Measurements from ENCODE around the gene MYL10.

The MYL10 gene

GRCh38 chr7:101622609-101623173, 6.4 kb downstream of the MYL10 start:
- no peaks in the 10 kb centered on the region for H3K9me2 ChIP-seq (replicated peaks; ENCODE audit: control insufficient read depth, low read length)
- peaks cover 33% of the 10 kb centered on the region for H3K27me3 ChIP-seq (ENCODE audit: control insufficient read depth, low read length)
- H3K4me3 ChIP-seq (ENCODE audit: low read length): no peak overlapping the region
- H4K20me1 ChIP-seq (ENCODE audit: control insufficient read depth, insufficient read depth, low read depth, low read length): no peaks in the 10 kb centered on the region
- no peaks in the 10 kb centered on the region for H3F3A ChIP-seq (ENCODE audit: control insufficient read depth, insufficient read depth)
- H3K9me3 ChIP-seq (ENCODE audit: control insufficient read depth, insufficient read depth, low read length): no peaks in the 10 kb centered on the region
- H3K4me1 ChIP-seq (ENCODE audit: control insufficient read depth, low read length): 0 out of 2 replicates have a peak, but pooled peaks cover 5% of the 10 kb centered on the region
- no peak overlapping the region for H3K27ac ChIP-seq (ENCODE audit: low read depth, low read length)
- H3K79me2 ChIP-seq (ENCODE audit: control insufficient read depth, low read length): no peaks in the 10 kb centered on the region
- TF ChIP-seq, protein P1, sequence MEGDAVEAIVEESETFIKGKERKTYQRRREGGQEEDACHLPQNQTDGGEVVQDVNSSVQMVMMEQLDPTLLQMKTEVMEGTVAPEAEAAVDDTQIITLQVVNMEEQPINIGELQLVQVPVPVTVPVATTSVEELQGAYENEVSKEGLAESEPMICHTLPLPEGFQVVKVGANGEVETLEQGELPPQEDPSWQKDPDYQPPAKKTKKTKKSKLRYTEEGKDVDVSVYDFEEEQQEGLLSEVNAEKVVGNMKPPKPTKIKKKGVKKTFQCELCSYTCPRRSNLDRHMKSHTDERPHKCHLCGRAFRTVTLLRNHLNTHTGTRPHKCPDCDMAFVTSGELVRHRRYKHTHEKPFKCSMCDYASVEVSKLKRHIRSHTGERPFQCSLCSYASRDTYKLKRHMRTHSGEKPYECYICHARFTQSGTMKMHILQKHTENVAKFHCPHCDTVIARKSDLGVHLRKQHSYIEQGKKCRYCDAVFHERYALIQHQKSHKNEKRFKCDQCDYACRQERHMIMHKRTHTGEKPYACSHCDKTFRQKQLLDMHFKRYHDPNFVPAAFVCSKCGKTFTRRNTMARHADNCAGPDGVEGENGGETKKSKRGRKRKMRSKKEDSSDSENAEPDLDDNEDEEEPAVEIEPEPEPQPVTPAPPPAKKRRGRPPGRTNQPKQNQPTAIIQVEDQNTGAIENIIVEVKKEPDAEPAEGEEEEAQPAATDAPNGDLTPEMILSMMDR (IDR thresholded peaks at IDR 0.05; ENCODE audit: low read depth, low read length, poor library complexity, severe bottlenecking): no peak
- no peak for TF ChIP-seq EZH2phosphoT487 (IDR thresholded peaks at IDR 0.05; ENCODE audit: borderline replicate concordance, low read length)
- no peak overlapping the region for H3K4me2 ChIP-seq (ENCODE audit: low read length)
- no peaks in the 10 kb centered on the region for H3K36me3 ChIP-seq (ENCODE audit: control insufficient read depth, low read length)

GRCh38 chr7:101620991-101621390, 8.1 kb downstream of the MYL10 start:
- no peaks in the 10 kb centered on the region for H3K36me3 ChIP-seq (ENCODE audit: control insufficient read depth, low read length)
- H4K20me1 ChIP-seq (ENCODE audit: control insufficient read depth, insufficient read depth, low read depth, low read length): no peaks in the 10 kb centered on the region
- no peak overlapping the region for H3K4me2 ChIP-seq (ENCODE audit: low read length)
- H3K4me3 ChIP-seq (ENCODE audit: low read length): no peak overlapping the region
- no peak for TF ChIP-seq EZH2phosphoT487 (IDR thresholded peaks at IDR 0.05; ENCODE audit: borderline replicate concordance, low read length)
- TF ChIP-seq, protein P1 (IDR thresholded peaks at IDR 0.05; ENCODE audit: low read depth, low read length, poor library complexity, severe bottlenecking): no peak
- H3K9me2 ChIP-seq (replicated peaks; ENCODE audit: control insufficient read depth, low read length): no peaks in the 10 kb centered on the region
- no peaks in the 10 kb centered on the region for H3F3A ChIP-seq (ENCODE audit: control insufficient read depth, insufficient read depth)
- peaks cover 23% of the 10 kb centered on the region for H3K27me3 ChIP-seq (ENCODE audit: control insufficient read depth, low read length)
- no peak overlapping the region for H3K27ac ChIP-seq (ENCODE audit: low read depth, low read length)
- H3K4me1 ChIP-seq (ENCODE audit: control insufficient read depth, low read length): 0 out of 2 replicates have a peak, but pooled peaks cover 5% of the 10 kb centered on the region
- H3K9me3 ChIP-seq (ENCODE audit: control insufficient read depth, insufficient read depth, low read length): no peaks in the 10 kb centered on the region
- H3K79me2 ChIP-seq (ENCODE audit: control insufficient read depth, low read length): no peaks in the 10 kb centered on the region

GRCh38 chr7:101620395-101620794, 8.7 kb downstream of the MYL10 start:
- Histone ChIP-seq H3K79me2 (ENCODE audit: control insufficient read depth, low read length) (no peaks in the 10 kb centered on the region), H4K20me1 (ENCODE audit: control insufficient read depth, insufficient read depth, low read depth, low read length) (no peaks in the 10 kb centered on the region), H3K27ac (ENCODE audit: low read depth, low read length) (no peak overlapping the region), H3K4me3 (ENCODE audit: low read length) (no peak overlapping the region), H3K27me3 (ENCODE audit: control insufficient read depth, low read length) (peaks cover 17% of the 10 kb centered on the region), H3K9me3 (ENCODE audit: control insufficient read depth, insufficient read depth, low read length) (no peaks in the 10 kb centered on the region), H3K4me1 (ENCODE audit: control insufficient read depth, low read length) (0 out of 2 replicates have a peak, but pooled peaks cover 1% of the 10 kb centered on the region), H3K4me2 (ENCODE audit: low read length) (no peak overlapping the region), H3F3A (ENCODE audit: control insufficient read depth, insufficient read depth) (no peaks in the 10 kb centered on the region), H3K36me3 (ENCODE audit: control insufficient read depth, low read length) (no peaks in the 10 kb centered on the region), H3K9me2 (replicated peaks; ENCODE audit: control insufficient read depth, low read length) (no peaks in the 10 kb centered on the region)
- no peak for TF ChIP-seq EZH2phosphoT487 (IDR thresholded peaks at IDR 0.05; ENCODE audit: borderline replicate concordance, low read length)
- TF ChIP-seq, protein P1 (IDR thresholded peaks at IDR 0.05; ENCODE audit: low read depth, low read length, poor library complexity, severe bottlenecking): no peak
